Measurements from ENCODE around the gene KRT76. TPM values are rescaled to one million over a fixed set of nuclear protein-coding genes. Genes with fewer than 3 reads are reported as not detected.

Gene KRT76
- not detected in 5 replicates for total RNA-seq (2022; extraction: Qiagen RNA extraction)

DNA sequence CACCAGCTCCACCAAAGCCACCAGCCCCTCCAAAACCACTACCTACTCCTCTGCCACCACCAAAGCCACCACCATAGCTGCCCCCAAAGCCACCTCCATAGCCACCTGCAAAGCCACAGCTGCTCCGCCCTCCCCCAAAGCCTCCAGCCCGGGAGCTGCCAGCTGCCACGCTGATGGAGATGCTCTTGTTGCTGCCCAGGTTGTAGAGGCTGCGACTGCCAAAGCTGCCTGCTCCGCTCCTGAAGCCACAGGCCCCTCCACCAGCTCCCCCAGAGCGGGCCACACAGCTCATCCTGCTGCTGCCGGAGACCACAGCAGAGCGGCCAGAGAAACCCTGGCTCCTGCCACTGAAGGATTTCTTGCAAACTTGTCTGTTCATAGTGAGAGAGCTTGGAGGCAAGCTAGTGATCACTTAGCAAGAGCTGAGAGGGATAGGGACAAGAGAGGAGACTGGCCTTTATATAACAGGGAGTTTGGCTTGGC lies at the start of gene KRT76:
Gene KRT76 (minus strand): TSS at position 433 of the 483 bp plus-strand sequence. CDS start 54 bp downstream, at position 379.

DNA sequence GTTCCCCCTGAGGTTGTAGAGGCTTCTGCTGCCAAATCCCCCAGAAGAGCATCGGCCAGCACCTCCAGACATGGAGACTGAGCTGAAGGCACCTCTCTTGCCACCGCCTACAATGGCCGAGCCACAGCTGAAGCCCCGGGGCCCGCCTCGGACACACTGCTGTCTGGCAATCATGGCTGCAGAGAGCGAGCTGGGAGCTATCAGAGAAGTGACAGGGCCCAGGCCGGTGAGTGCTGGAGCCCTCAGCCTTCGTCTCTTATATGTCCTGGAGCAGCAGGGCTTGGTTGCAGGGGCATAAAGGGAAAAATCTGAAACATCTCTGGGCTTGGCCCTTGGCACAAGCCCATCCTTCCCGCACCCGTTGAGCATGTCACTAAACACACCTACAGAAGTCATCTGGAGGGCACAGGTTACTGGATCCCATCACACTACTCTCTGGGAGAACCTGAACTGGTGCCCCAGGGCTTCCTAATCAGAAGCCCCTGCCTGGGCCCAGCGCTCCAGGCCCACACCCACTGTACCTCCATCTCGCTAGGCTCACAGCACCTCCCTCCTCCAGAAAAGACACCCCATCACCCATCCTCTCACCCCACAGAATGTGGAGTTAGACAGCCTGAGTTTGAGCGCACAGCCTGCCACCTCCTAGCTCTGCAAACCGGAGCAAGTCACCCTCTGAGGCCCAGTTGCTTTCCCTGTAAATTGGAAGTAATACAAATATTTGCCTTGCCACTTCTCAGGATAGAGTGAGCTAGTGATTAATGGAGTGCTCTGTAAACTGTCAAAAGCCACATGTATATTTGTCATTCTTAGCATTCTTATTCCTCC lies 37.0 kb upstream of the KRT76 start, which contains the start of gene KRT4:
Gene KRT4 (minus strand): TSS at position 232 of the 825 bp plus-strand sequence. CDS start 58 bp downstream, at position 174.

DNA sequence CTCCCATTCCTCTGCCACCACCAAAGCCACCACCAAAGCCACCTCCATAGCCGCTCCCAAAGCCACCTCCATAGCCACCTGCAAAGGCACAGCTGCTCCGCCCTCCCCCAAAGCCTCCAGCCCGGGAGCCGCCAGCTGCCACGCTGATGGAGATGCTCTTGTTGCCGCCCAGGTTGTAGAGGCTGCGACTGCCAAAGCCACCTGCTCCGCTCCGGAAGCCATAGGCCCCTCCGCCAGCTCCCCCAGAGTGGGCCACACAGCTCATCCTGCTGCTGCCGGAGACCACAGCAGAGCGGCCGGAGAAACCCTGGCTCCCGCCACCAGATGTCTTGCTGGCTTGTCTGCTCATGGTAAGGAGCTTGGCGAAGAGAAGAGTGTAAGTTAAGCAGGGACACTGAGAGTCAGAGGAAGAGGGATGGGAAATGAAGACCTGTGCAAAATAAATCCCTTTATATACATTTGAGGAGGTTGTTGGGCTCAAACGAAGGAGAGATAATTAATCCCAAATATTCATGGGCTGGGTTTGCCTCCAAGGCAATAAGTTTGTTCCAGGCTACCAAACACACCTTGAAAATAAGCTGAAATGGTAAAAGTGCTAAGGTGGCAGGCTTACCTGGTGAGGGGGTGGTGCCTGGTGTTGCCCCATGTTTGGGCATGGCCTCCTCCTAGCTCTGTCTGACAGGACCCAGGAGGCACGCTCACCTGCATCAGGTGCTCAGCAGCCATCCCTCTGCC lies 18.7 kb upstream of the KRT76 start, which contains the start of gene KRT3:
Gene KRT3 (minus strand): TSS at position 424 of the 735 bp plus-strand sequence. CDS start 75 bp downstream, at position 349.

Other genes starting within 250 kb of the KRT76 start
- gene KRT71, start 224.2 kb downstream of the KRT76 start, total RNA-seq (2022; extraction: Qiagen RNA extraction), result not detected in 5 replicates
- gene KRT74, start 203.5 kb downstream of the KRT76 start, total RNA-seq (2022; extraction: Qiagen RNA extraction), result not detected in 5 replicates
- not detected in 5 replicates for gene KRT72, start 175.9 kb downstream of the KRT76 start, total RNA-seq (2022; extraction: Qiagen RNA extraction)
- gene KRT73, start 158.8 kb downstream of the KRT76 start, total RNA-seq (2022; extraction: Qiagen RNA extraction), result 0.06 TPM in 1 of 5 replicates, not detected in the others
- gene KRT2, start 125.1 kb downstream of the KRT76 start, total RNA-seq (2022; extraction: Qiagen RNA extraction), result not detected in 5 replicates
- not detected in 5 replicates for gene KRT1, start 96.9 kb downstream of the KRT76 start, total RNA-seq (2022; extraction: Qiagen RNA extraction)
- not detected in 5 replicates for gene KRT77, start 73.8 kb downstream of the KRT76 start, total RNA-seq (2022; extraction: Qiagen RNA extraction)
- gene KRT3, start 18.8 kb upstream of the KRT76 start, total RNA-seq (2022; extraction: Qiagen RNA extraction), result 0.06 to 0.11 TPM in 2 of 5 replicates, not detected in the others
- gene KRT4, start 36.8 kb upstream of the KRT76 start, total RNA-seq (2022; extraction: Qiagen RNA extraction), result 2.1 to 4.0 TPM (median 3.4 TPM) in 5 replicates
- gene KRT79, start 57.0 kb upstream of the KRT76 start, total RNA-seq (2022; extraction: Qiagen RNA extraction), result 0.08 to 0.10 TPM in 2 of 5 replicates, not detected in the others
- gene KRT78, start 71.6 kb upstream of the KRT76 start, total RNA-seq (2022; extraction: Qiagen RNA extraction), result 0.10 to 0.31 TPM (median 0.15 TPM) in 3 of 5 replicates, not detected in the others
- gene KRT8, start 127.7 kb upstream of the KRT76 start, total RNA-seq (2022; extraction: Qiagen RNA extraction), result 4,031 to 4,993 TPM (median 4,777 TPM) in 5 replicates
- gene KRT18, start 171.8 kb upstream of the KRT76 start, total RNA-seq (2022; extraction: Qiagen RNA extraction), result 2,830 to 3,225 TPM (median 2,990 TPM) in 5 replicates
- 233 to 364 TPM (median 274 TPM) in 5 replicates for gene EIF4B, start 229.1 kb upstream of the KRT76 start, total RNA-seq (2022; extraction: Qiagen RNA extraction)